Mammary epithelial cell (primary cell): Measurements from ENCODE around the gene LSM12.

Experiments used
- CTCF ChIP-seq, 2 donors: IDR thresholded peaks in 1 of 2; conservative IDR thresholded peaks in 1 of 2; 2 replicates each; pipeline ENCODE4 v1.5.1; 2011 to 2012; ENCODE audit warnings: inconsistent platforms in 2 of 2, low read length in 2 of 2, mild to moderate bottlenecking in 2 of 2, control low read depth in 1 of 2, low read depth in 1 of 2; ENCODE audit not compliant: insufficient read depth in 1 of 2; ENCODE audit errors: extremely low read depth in 1 of 2
- EZH2 ChIP-seq: IDR thresholded peaks from 2 replicates; pipeline ENCODE4 v1.6.1; 2012; ENCODE audit warnings: low read length, inconsistent platforms, borderline replicate concordance

- TF ChIP-seq EZH2 (no peak), CTCF (conservative IDR thresholded peaks at IDR 0.05 in 1 of 2, IDR thresholded peaks at IDR 0.05 in 1 of 2; ENCODE audit: extremely low read depth in 1 of 2, insufficient read depth in 1 of 2, low read depth in 1 of 2, low read length in 2 of 2) (no peak)
These were observed 36.7 kb downstream of the LSM12 start for GRCh38 chr17:44029736-44030135.
